Fibroblast of the aortic adventitia (primary cell): ENCODE results near the gene SLC15A3. TPM values are rescaled to one million over a fixed set of nuclear protein-coding genes. Genes with fewer than 3 reads are reported as not detected.

ENCODE experiments used
- DNase-seq: peaks from one replicate; pipeline ENCODE4 v3.0.0-alpha.2; 2010; ENCODE audit warnings: low read depth
- H3K4me3 ChIP-seq: 2 replicates; pipeline ENCODE4 v1.5.1; 2011; ENCODE audit warnings: low read depth, mild to moderate bottlenecking, control low read depth, low read length, moderate library complexity
- total RNA-seq: library from RNA; depleted of rRNA; stranded (reverse); fragments of >200 nt; gene quantifications from 2 replicates; pipeline ENCODE4 v1.2.3, GENCODE V29; 2012; ENCODE audit warnings: low replicate concordance
- TF ChIP-seq, protein P1 (sequence below): IDR thresholded peaks from 2 replicates; pipeline ENCODE4 v1.5.1; 2011; ENCODE audit warnings: mild to moderate bottlenecking, low read length, control low read depth, inconsistent platforms; ENCODE audit not compliant: insufficient read depth

The SLC15A3 gene
- total RNA-seq = 6.8 and 18.2 TPM in 2 replicates

DNA sequence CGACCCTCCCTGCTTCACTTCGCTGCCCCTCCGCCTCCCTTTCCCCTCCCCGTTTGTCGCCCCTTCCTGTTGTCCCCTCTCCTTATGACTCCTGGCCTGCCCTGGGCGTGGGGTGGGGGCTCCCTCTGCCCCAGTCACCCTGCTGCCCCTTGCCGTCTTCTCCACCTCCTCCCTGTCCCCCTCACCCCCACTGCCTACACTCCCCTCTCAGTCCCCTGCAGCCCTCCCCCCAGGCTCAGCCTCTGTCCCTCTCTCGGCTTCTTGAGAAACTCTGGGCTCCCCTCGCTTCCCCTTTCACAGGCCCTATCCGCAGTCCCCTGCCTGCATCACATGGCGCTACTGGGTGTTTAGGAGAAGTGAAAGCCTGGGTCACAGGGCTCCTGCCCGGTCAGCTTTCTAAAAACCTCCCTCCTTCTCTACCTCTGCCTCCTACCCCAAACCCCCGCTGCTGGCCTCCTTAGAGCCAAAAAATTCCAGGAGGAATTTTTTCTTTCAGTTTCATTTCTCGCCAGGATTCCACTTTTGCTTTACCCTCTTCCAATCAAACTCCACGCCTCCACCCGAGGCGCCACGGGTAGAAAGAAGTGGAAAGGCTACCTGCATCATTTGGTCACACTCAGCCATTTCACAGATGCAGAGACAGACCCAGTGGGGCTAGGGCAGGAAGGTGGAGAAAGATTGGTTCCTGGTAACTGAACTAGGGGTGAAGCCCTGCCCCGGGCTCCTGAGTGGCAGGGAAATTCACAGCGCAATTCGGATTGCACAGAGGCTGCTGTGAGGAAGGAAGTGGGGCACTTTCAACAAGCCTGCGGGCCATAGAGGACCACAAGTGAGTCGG is at the start of gene SLC15A3:
Gene SLC15A3, minus strand, starts transcription at position 273 of the 838 bp plus-strand sequence. CDS start 625 bp downstream, outside the sequence.
- peak; percentile 57 for DNase-seq
- H3K4me3 ChIP-seq = peak within 1 kb of the TSS; percentile 48
- TF ChIP-seq, protein P1, sequence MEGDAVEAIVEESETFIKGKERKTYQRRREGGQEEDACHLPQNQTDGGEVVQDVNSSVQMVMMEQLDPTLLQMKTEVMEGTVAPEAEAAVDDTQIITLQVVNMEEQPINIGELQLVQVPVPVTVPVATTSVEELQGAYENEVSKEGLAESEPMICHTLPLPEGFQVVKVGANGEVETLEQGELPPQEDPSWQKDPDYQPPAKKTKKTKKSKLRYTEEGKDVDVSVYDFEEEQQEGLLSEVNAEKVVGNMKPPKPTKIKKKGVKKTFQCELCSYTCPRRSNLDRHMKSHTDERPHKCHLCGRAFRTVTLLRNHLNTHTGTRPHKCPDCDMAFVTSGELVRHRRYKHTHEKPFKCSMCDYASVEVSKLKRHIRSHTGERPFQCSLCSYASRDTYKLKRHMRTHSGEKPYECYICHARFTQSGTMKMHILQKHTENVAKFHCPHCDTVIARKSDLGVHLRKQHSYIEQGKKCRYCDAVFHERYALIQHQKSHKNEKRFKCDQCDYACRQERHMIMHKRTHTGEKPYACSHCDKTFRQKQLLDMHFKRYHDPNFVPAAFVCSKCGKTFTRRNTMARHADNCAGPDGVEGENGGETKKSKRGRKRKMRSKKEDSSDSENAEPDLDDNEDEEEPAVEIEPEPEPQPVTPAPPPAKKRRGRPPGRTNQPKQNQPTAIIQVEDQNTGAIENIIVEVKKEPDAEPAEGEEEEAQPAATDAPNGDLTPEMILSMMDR = no peak

DNA sequence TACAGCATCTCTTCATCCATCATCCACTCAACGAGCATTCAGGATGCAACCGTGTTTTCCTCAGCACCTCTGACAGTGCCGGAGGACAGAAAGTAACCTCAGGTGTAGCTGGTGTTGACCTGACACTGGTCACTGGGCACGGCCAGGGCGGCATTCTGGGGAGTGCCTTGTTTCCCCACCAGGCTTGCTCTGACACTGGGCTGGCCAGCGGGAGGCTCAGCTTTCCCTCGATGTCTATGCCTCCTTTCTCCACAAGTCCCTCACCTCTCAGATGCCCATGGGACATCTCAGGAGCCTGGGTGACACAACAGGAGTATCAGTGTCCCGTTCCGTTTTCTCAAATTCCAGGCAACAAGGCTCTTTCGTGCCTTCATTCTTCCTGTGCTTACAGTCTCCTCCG is 48.5 kb upstream of the SLC15A3 start:
- TF ChIP-seq, protein P1 = no peak

DNA sequence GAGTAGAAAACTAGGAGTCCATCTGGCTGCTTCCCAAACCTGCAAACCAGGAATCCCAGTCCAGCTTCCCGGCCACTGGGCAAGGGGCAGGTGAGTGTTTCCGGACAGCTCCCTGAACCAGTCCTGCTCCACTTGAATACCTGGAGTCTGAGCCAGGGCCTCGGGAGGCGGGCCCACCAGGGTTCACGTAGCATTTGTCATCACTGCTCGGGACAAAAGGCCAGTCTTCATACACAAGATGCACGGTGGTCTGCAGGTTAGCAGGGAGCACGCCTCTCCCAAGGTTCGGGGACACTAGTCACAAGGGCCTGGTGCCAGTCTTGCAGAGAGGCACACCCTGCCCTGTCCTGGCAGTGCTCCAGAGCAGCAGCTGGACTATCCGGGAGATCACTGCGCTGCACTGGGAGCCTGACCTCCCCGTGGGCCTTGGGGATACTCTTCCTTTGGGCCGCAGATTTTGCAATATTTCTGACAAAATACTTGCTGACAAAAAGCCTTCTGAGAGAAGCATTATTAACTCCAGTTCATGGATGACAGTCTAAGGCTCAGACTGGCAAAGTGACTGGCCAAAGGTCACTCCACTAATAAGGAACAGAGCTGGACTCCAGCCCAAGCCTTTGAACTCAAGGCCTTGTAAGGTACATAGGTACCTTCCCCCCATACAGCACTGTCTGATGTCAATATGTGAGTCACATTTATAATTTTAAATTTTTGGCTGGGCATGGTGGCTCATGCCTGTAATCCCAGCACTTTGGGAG is 44.6 kb upstream of the SLC15A3 start:
- TF ChIP-seq, protein P1 = no peak
- DNase-seq = no peak
- no peak overlapping the region for H3K4me3 ChIP-seq

More for the DNA sequence above, 48.5 kb upstream of the SLC15A3 start:
- DNase-seq = no peak
- H3K4me3 ChIP-seq = no peak overlapping the region

DNA sequence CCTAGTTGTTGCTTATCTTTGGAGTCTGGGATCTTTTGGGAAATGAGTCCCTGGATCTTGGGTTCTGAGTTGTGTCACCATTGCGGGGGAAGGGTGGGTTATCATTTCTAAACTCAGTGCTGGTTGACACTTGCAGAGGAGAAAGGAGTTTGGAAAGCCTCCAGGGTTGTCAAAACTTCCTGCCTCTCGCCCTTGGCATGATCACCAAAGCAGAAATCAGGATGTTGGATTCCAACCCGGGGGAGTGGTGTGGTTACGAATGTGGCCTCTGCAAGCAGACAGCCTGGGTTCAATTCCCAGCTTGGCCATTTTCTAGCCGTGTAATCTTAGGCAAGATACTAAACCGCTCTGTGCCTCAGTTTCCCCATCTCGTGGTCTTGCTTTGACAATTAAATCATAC is 43.8 kb upstream of the SLC15A3 start:
- no peak overlapping the region for H3K4me3 ChIP-seq
- TF ChIP-seq, protein P1 = no peak

DNA sequence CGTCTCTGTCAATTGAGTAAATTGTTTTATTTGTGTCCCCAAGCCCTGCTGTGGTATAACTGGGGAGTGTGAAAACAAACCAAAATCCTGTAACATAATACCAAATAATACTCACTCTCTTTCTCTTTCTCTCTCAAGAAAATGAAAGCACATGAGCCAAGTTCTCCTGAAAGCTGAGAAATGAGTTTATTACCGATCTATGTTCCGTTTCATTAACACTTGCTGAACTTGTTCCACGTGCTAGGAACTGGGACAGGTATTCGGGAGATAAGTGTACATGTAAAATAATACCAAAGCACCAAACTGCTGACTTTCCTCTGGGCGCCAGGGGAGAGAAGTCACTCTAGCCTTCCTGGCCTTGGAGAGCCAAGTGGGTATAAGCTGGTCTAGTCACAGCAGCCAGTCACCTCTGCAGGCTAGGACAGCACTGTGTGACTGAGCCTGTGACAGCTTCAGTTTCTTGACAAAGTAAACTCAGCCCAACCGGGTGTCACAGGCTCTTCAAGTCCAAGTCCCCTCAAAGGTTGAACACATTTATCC is 42.6 kb upstream of the SLC15A3 start:
- DNase-seq = no peak
- TF ChIP-seq, protein P1 = no peak
- H3K4me3 ChIP-seq = no peak overlapping the region

More for the DNA sequence above, 43.8 kb upstream of the SLC15A3 start:
- peak; percentile 14 for DNase-seq

DNA sequence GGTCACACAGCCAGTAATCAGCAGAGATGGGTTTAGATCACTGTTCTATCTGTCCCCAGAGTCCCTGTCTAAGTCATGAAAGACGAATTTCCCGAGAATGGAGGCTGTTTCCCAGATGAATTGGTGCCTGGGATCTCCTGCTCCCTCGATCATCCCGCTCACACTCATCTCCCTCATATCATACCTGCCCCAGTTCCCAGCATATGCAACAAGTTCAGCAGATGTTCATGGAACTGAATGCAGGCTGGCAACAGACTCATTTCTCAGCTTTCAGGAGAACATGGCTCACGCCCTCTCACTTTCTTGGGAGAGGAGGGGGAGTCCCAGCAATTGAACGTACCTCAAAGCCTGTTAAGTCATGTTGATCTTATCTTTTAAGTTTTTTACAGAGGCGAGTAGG is 41.6 kb upstream of the SLC15A3 start:
- DNase-seq = no peak
- H3K4me3 ChIP-seq = no peak overlapping the region
- TF ChIP-seq, protein P1 = no peak
